Cardiac muscle cell (in vitro differentiated cells and primary cell): ENCODE results near the gene CNTNAP2. TPM values are rescaled to one million over a fixed set of nuclear protein-coding genes. Genes with fewer than 3 reads are reported as not detected.
A peak's percentile ranks its signal among the peaks of the same experiment; 100 is the strongest.

Source experiments
- DNase-seq, 2 donors: peaks; one replicate each; pipeline versions ENCODE4 v3.0.0 to v3.0.0-alpha.2; 2010 to 2017; ENCODE audit warnings: low read depth in 1 of 2, low spot score in 1 of 2
- H3K27ac ChIP-seq: fragments of 200-600 bp; sonication (generic); 2 replicates; pipeline ENCODE4 v1.5.1; 2016
- H3K27me3 ChIP-seq: fragments of 200-600 bp; sonication (generic); 2 replicates; pipeline ENCODE4 v1.6.0; 2016; ENCODE audit warnings: control low read depth
- H3K36me3 ChIP-seq: fragments of 200-600 bp; sonication (generic); 2 replicates; pipeline ENCODE4 v1.5.1; 2016; ENCODE audit warnings: control low read depth
- H3K4me1 ChIP-seq: fragments of 200-600 bp; sonication (generic); 2 replicates; pipeline ENCODE4 v1.8.1; 2017; ENCODE audit warnings: low read depth, mild to moderate bottlenecking, mixed run types
- H3K4me3 ChIP-seq: fragments of 200-600 bp; sonication (generic); 2 replicates; pipeline ENCODE4 v1.5.1; 2016; ENCODE audit warnings: mild to moderate bottlenecking
- H3K9me3 ChIP-seq: fragments of 200-600 bp; sonication (generic); 2 replicates; pipeline ENCODE4 v1.5.1; 2017; ENCODE audit warnings: low read depth, mild to moderate bottlenecking, control low read depth
- CTCF ChIP-seq: IDR thresholded peaks from 2 replicates; pipeline ENCODE4 v1.5.1; 2012; ENCODE audit warnings: low read depth, mild to moderate bottlenecking, low read length
- polyA plus RNA-seq: library from polyadenylated mRNA; unstranded; fragments of >200 nt; fragmentation: Nextera tagmentation; extraction: Ambion mirVana; gene quantifications from 2 replicates; pipeline ENCODE4 v1.2.1, GENCODE V29; 2016
- total RNA-seq: library from RNA; depleted of rRNA; stranded (reverse); fragments of >200 nt; gene quantifications from 2 replicates; pipeline ENCODE4 v1.2.3, GENCODE V29; 2016

The CNTNAP2 gene
- total and polyA plus RNA-seq, 2 experiments from 2014 or later: 4.8 to 5.1 TPM

GRCh38 chr7:148337246-148337965 lies 2220.8 kb downstream of the CNTNAP2 start:
- TF ChIP-seq CTCF: no peak
- no peaks in the 10 kb centered on the region for H3K27me3 ChIP-seq
- H3K4me1 ChIP-seq: peaks cover 16% of the 10 kb centered on the region
- H3K4me3 ChIP-seq: no peak overlapping the region
- no peak overlapping the region for H3K27ac ChIP-seq
- no peaks in the 10 kb centered on the region for H3K36me3 ChIP-seq
- no peak for DNase-seq
- H3K9me3 ChIP-seq: no peaks in the 10 kb centered on the region

GRCh38 chr7:148337995-148338747 lies 2221.6 kb downstream of the CNTNAP2 start:
- TF ChIP-seq CTCF: no peak
- Histone ChIP-seq H3K27me3 (no peaks in the 10 kb centered on the region), H3K9me3 (no peaks in the 10 kb centered on the region), H3K4me1 (peaks cover 16% of the 10 kb centered on the region), H3K27ac (no peak overlapping the region), H3K36me3 (no peaks in the 10 kb centered on the region), H3K4me3 (no peak overlapping the region)
- DNase-seq: no peak

GRCh38 chr7:148340438-148341280 lies 2224.1 kb downstream of the CNTNAP2 start:
- H3K9me3 ChIP-seq: no peaks in the 10 kb centered on the region
- H3K27me3 ChIP-seq: no peaks in the 10 kb centered on the region
- no peak for TF ChIP-seq CTCF
- H3K4me3 ChIP-seq: peak overlapping the region; percentile 55
- no peak overlapping the region for H3K27ac ChIP-seq
- H3K4me1 ChIP-seq: peaks cover 7% of the 10 kb centered on the region
- H3K36me3 ChIP-seq: no peaks in the 10 kb centered on the region
- peak in 1 of 2 donors; percentile 11 for DNase-seq

- no peak for DNase-seq
- Histone ChIP-seq H3K9me3 (no peaks in the 10 kb centered on the region), H3K27ac (no peak overlapping the region), H3K4me1 (peaks cover 17% of the 10 kb centered on the region), H3K4me3 (no peak overlapping the region), H3K27me3 (no peaks in the 10 kb centered on the region), H3K36me3 (no peaks in the 10 kb centered on the region)
- no peak for TF ChIP-seq CTCF
These were observed 2227.8 kb downstream of the CNTNAP2 start for GRCh38 chr7:148344406-148344805.

GRCh38 chr7:148347981-148348380 lies 2231.4 kb downstream of the CNTNAP2 start:
- H3K36me3 ChIP-seq: no peaks in the 10 kb centered on the region
- no peaks in the 10 kb centered on the region for H3K27me3 ChIP-seq
- no peaks in the 10 kb centered on the region for H3K9me3 ChIP-seq
- peak overlapping the region; percentile 42 for H3K27ac ChIP-seq
- H3K4me1 ChIP-seq: peaks cover 10% of the 10 kb centered on the region
- no peak for TF ChIP-seq CTCF
- H3K4me3 ChIP-seq: no peak overlapping the region
- DNase-seq: no peak
